Pulmonary artery endothelial cell (primary cell): ENCODE data around the gene TTC1. TPM values are rescaled to one million over a fixed set of nuclear protein-coding genes. Genes with fewer than 3 reads are reported as not detected.

Experiments
- DNase-seq: peaks from one replicate; pipeline ENCODE4 v3.0.0-alpha.2; 2011; ENCODE audit warnings: low read depth, low spot score
- total RNA-seq: library from RNA; depleted of rRNA; stranded (reverse); fragments of >200 nt; gene quantifications from 2 replicates; pipeline ENCODE4 v1.2.3, GENCODE V29; 2014

Gene TTC1
- total RNA-seq, 1 donor from 2014 or later: 46.2 TPM

GRCh38 chr5:160083501-160083900 is 74.6 kb downstream of the TTC1 start:
- peak; percentile 4 for DNase-seq

DNA sequence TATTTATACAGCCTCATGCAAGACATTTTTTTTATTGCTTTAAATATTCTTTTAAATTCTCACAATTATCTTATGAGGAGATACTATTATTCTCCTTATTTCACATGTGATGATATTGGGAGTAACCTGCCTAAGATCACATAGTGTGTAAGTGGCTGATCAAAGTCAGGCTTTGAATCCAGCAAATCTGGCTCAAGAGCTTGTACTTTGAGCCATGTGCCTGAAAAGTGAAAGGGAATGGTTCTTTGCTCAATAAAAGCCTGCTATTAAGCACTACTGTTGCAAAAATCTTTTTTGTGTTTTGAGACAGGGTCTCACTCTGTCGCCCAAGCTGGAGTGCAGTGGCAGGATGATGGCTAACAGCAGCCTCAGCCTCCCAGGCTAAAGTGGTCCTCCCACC is 75.2 kb downstream of the TTC1 start:
- no peak for DNase-seq

DNA sequence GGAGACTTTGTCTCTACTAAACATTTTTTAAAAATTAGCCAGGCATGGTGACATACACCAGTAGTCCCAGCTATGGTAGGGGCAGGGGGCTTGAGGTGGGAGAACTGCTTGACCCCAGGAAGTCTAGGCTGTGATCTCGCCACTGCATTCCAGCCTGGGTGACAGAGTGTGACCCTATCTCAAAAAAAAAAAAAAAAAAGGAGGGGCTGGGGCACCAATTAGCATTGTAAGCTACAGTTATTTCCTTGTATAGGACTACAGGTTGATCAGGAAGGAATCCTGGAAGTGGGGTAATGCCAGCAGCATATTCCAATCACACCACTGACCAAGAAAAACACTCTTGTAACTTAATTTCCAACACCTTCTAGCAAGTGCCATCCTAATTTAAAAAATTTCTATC is 78.3 kb downstream of the TTC1 start:
- DNase-seq: no peak

GRCh38 chr5:160088805-160089204 is 79.9 kb downstream of the TTC1 start:
- no peak for DNase-seq

- DNase-seq: no peak
These were observed 80.6 kb downstream of the TTC1 start for GRCh38 chr5:160089531-160089930.

GRCh38 chr5:160090059-160090458 is 81.1 kb downstream of the TTC1 start:
- DNase-seq: no peak

DNA sequence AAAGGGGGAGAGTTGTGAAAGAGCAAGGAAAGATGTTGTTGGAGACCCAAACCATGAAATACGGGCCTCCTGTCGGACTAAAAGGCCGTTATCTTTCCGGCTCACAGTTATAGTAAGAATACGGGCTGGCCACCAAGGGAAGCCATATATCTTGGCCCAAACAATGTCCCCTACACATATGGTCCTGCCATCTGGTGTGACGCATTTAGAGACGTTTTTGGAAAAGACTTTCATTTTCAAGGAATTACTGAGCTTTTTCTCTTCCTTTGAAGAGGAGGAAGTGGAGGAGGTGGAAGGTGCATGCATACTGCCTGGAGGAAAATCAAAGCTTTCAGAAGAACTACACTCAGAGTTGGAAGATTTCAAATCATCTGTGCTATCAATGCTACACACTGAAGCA is 83.6 kb downstream of the TTC1 start:
- no peak for DNase-seq

DNA sequence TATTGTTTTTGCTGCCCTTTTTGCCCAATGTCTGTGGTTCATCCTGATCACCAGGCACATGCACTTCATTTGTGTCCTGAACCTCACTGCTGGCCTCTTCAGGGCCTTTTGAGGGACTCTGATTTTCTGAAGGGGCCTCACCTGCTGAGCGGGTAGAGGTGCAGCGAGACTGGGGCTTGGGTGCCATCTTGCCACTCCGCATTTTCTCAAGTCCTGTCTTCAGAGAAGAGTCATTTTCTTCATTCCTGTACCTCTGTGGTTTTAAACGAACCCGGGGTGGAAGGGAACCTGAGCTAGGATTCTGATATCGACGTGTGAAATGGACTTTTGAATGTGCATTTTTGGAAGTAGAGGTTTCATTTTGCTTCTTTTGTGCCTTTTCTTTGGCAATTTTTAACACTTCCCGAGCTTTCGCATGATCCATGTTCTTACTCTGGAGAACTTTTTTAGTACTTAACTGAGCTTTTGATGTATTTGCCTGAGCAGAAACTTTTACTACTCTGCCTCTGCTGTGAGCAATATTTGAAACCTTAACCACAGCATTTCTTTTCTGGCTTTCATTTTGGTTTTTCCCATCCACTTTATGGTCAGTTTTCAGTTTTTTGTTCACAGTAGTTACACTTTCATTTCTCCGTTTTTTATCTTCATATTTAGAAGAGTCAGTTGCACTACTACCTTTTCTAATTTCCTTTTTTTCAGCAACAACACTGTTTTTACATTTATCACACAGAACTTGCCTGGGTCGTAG is 84.2 kb downstream of the TTC1 start:
- no peak for DNase-seq

GRCh38 chr5:160096178-160096577 is 87.2 kb downstream of the TTC1 start:
- DNase-seq: no peak

- no peak for DNase-seq
These were observed 89.1 kb downstream of the TTC1 start for GRCh38 chr5:160097991-160098390.

DNA sequence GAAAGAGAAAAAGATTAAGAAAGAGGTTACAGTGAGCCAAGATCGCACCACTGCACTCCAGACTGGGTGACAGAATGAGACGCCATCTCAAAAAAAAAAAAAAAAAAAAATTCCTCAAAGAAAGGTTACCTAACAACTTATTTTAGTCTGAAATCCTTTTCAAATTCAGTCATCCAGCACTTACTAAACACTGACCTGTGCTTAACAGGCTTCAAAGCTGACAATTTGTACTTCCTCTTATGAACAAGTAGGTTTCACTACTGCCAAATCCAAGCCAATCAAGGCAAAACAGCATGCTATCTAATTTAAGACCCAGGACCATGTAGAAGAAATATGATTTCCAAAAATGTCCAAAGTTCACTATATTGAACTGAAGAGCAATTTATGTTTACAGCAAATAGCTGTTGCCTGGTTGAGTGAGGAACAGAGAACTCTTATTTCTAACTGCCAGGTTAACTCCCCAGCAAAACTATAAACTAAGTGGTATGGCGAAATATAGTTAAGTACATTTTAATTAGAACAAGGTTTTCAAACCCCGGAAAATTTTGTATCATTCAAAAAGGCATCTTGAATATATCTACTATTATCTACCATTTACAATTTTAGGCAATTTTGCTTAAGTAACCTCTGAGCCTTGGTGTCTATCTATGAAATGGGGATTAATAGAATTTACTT is 96.9 kb downstream of the TTC1 start:
- no peak for DNase-seq

DNA sequence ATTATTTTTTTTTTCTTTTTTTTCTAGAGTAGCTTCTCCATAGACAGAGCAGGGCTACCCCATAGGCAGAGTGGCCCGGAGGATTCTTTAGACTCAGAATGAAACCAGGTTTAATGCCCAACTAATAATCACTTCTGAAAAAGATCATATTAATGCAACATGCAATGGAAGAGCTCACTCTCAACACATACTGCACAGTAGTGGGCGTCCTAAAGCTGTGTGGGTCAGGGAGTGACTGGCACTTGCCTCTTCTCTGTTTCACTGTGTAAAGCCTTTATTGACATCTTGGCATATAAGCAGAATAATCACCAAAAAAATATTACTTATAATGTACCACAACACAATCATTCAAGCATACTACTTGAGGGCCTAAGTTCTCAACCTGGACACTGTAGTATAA is 99.2 kb downstream of the TTC1 start:
- no peak for DNase-seq

Other genes with a start within 250 kb of the TTC1 start
- 0.07 and 0.21 TPM in 2 replicates for gene ADRA1B, start 92.7 kb upstream of the TTC1 start, total RNA-seq
- 13.4 and 17.0 TPM in 2 replicates for gene PWWP2A, start 110.3 kb downstream of the TTC1 start, total RNA-seq
- not detected in 2 replicates for gene FABP6, start 220.4 kb downstream of the TTC1 start, total RNA-seq